IPS-NIHi11 (cell line): ENCODE data around the gene SPTBN1.

ENCODE experiments used
- DNase-seq: peaks from one replicate; pipeline ENCODE4 v3.0.0; 2012; ENCODE audit warnings: mixed read lengths, low spot score

Gene SPTBN1

GRCh38 chr2:54632733-54633692, 176.9 kb downstream of the SPTBN1 start:
- DNase-seq, result peak; percentile 24

- no peak for DNase-seq
Observed at GRCh38 chr2:54634021-54634420, 177.9 kb downstream of the SPTBN1 start.

DNA sequence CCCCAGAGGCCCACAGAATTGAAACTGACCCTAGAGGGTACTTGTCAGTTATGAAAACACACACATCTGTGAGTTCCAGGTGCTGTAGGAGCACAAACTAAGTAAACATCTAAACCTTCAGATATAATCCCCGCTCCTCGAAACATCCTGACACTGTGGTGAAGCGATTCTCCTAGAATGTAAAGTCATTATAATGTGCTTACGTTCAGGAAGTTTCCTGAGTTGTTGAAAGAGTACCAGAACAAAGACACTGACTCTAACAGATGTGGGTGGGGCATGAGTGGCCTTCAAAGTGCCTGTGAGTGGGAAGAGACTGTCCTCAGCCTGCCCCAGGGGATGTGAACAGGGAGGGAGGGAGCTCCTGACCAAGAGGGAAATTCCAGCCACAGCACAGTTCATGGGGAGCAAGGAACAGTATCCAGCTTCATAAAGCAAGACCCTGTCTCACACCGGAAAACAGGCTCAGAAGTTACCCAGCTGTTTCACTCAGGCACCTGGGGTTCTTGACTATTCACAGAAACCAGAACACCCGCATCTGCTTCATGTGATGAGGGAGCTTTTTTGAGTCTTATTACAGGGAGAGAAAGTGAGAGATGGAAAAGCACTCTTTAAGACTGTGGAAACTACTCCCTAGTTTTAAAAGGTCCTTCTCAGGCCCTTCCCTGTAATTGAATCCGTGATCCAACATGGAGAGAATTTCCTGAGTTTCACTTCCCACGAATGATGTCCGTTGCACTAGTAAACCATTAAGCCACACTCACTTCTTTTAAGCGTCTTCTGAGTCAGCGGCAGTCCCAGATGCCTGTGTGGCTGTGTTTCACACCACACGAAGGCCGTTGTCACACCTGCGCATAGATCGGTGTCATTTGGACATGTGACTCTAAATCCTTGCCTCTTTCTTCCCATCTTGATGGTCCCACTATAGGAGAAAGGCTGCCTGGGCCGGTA, 178.7 kb downstream of the SPTBN1 start:
- peak; percentile 67 for DNase-seq

DNA sequence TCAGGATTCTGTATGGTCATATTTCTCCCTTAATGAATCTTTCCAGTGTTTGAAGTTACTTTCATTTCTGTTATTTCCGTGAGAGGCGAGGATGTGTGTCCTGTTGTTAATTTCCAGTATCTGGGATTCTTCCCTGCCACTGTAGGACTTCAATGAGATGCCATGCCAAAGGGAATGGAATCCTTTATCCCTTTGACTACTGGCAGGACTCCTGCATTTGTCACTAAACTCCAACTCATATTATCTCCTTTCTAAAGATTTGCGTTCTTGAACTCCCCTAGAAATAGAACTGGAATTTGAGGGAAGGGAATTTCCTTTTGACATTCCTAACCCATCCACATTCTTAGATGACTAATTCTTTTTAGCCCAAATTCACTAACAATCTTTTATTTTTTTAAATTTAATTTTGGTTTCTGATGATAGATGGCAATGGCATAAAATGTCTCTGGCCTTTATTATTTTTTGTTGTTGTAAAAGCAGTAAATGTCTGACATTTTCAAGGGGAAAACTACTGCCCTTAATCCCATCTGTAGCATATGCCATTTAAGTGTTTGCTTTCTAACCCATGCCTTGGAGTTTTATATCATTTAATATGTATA, 179.5 kb downstream of the SPTBN1 start:
- DNase-seq, result no peak

DNA sequence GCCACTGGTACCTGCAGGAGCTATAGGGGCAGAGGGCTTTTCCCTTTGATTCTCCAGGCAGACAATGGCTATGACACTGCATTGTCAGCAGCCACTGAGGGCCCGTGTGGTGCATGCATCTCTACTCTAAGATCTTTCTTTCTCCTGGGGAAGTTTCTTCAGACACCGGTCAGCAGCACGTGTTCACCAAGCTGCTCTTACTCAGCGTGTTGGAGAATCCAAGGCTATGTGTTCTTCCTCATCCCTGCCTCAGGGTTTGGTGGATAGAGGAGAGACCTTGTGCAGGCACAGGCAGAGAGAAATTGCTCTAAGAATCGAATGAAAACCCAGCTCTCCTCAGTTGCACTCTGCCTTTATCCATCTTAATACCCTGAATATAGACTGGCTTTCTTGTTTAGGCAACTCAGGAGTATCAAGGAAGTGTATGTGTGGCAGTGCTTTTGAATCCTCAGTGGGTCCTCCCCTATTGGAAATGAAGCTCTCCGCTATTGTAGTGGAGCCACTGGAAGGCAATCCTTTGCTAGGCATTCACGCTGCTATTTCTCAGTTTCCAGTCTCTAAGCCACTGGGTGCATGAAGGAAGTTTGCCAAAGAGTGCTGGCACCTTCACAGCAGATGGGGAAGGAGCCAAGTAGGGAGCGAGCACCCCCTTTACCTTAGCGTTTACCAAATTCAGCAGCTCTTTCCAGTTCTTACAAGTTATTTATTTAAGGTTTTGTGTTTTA, 180.4 kb downstream of the SPTBN1 start:
- DNase-seq, result no peak

- no peak for DNase-seq
Observed at GRCh38 chr2:54638103-54638502, 182.0 kb downstream of the SPTBN1 start.

DNA sequence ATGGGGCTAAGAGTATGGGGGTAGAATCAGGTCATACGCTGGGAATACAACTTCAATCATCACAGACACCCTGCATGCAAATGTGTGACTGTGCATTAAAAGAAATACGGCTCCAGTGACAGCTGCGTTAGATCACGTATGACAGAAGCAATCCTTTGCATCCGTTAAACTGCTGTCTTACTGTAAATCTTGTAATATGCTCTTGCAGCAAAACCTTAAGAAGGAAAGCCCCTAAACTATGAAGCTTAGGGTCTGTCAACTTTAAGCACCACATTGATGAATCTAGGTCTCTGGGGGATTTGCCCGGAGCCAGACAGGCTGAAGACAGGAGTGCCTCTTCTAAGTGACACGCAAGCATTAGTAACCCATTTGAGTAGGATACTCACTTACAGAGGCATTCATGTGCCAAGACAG, 182.7 kb downstream of the SPTBN1 start:
- no peak for DNase-seq

- DNase-seq, result no peak
Observed at GRCh38 chr2:54639609-54640008, 183.5 kb downstream of the SPTBN1 start.

DNA sequence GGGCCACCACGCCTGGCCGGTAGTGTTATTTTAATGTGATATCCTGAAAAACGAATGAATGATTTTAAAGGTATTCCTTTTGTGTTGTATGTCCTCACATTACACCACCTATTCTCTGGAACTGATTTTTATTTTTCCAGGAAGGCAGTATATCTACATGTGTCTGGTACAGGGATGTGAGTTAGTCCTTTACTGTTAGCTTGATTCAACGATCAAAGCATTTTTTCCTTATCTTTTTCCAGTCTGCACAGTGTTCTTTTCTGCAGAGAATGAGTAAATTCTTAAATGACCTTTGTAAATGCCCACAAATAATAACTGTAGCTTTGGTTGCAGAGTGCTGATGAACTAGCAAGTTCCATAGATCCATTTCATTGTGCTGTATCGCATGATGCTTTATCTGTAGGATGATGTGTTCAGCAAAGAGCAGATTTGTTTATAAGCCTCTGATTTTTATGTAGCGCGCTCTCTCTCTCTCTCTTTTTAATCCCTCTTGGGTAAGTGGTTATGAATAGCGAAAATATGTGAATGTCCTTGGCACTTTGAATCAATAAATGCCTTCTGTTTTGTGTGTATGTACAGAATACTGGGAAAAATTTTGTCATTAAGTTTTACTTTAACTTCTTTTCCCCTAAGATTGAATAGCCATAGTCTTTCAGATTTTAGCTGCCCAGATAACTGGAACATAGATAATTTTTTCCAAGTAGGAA, 184.9 kb downstream of the SPTBN1 start:
- DNase-seq, result no peak

DNA sequence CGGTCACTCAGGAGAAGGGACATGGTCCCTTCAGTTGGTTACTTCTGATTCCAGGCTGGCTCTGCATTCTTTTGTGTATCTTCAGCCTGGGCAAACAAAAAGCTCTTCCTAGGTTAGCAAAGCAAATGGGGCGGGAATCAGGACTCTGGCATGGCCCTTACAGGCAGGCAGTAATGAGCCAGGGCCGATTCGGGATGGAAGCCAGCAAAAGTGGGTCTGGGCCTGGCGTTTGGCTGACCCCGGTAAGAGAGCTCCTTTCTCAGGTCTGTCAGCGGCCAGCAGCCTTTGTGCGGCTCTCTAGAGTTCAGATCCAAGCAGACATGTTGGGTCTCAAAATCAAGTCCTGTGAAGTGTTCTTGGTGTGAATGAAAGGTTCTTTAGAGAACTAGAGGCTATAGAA, 185.9 kb downstream of the SPTBN1 start:
- DNase-seq, result no peak

DNA sequence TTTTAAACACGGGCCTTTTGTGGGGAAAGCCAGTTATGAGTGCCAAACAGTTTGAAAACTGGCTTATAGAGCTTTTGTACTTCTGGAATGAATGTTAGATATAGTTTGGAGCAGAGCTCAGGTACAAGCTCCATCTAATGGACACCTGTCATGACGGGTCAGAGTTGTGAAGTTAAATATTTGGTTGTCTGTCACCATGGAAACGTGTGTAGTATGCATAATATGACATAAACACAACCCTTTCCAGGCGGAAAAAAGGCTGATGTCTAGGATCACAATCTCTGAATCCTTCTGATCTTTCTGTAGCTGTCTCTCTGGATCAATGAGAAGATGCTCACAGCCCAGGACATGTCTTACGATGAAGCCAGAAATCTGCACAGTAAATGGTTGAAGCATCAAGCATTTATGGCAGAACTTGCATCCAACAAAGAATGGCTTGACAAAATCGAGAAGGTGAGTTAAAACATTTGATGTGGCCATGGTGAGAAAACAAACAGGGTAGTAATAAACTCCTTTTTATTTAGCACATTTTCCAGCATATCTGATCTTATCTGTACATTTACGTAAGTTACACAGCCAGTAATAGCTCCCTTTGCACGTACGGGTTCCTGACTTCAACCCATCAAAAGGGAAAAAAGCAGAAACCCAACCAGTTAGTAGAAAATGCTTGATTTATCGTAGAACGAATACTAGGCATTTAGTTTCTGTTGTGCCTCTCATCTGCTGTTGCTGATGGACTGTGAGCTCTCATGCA, 186.7 kb downstream of the SPTBN1 start:
- no peak for DNase-seq

DNA sequence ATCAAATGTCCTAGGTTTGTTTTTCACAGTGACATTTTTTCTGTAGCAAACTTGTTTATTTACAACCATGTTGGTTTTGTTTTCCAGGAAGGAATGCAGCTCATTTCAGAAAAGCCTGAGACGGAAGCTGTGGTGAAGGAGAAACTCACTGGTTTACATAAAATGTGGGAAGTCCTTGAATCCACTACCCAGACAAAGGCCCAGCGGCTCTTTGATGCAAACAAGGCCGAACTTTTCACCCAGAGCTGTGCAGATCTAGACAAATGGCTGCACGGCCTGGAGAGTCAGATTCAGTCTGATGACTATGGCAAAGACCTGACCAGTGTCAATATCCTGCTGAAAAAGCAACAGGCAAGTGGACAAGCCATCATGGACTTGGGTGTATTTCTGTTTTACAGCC, 188.1 kb downstream of the SPTBN1 start:
- no peak for DNase-seq

GRCh38 chr2:54646170-54646927, 190.2 kb downstream of the SPTBN1 start:
- no peak for DNase-seq

DNA sequence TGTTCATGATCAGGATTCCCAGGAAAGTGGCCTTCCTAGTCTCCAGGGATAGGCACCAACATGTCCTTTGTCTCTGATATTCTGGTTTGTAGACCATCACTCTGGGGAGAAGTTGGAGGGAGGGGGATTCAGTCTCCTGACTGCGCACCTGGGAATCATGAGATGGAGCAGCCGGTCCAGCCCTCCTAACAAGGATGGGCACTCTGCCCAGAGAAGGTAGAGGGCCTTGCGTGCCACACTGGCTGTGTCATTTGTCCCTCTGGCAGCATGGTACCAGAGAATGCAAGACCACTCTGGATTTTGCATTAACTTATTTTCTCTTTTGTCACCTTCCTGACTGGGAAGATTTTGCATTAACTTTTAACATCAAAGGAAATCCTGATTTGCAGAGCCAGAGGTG, 192.1 kb downstream of the SPTBN1 start:
- no peak for DNase-seq

- DNase-seq, result no peak
Observed at GRCh38 chr2:54649191-54649590, 193.1 kb downstream of the SPTBN1 start.

GRCh38 chr2:54649633-54650032, 193.5 kb downstream of the SPTBN1 start:
- no peak for DNase-seq

- no peak for DNase-seq
Observed at GRCh38 chr2:54650612-54651011, 194.5 kb downstream of the SPTBN1 start.

DNA sequence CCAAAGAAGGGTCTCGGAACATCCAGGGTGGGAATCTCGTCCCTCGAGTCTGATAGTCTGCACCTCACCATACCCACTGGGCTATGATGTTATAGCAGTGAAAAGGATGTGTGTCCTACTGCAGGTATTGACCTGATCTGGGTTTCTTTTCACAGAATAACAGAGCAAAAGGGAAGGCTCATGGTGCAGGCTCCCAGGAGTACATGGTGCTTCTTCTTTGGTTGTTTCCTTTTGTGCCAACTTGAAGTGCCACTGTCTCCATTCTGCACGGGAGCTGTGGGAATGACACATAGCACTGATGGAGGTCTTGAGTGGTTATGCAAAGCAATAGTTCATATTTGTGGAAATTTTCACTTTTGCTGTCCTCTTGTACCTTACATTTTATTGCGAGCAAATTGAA, 195.2 kb downstream of the SPTBN1 start:
- no peak for DNase-seq

- no peak for DNase-seq
Observed at GRCh38 chr2:54652540-54652939, 196.4 kb downstream of the SPTBN1 start.
